ENCODE data around the gene AGTRAP. TPM values are rescaled to one million over a fixed set of nuclear protein-coding genes. Genes with fewer than 3 reads are reported as not detected.
A peak's percentile ranks its signal among the peaks of the same experiment; 100 is the strongest.

Gene AGTRAP
- total RNA-seq, 2 experiments from 2014 or later = 21.3 to 21.8 TPM

DNA sequence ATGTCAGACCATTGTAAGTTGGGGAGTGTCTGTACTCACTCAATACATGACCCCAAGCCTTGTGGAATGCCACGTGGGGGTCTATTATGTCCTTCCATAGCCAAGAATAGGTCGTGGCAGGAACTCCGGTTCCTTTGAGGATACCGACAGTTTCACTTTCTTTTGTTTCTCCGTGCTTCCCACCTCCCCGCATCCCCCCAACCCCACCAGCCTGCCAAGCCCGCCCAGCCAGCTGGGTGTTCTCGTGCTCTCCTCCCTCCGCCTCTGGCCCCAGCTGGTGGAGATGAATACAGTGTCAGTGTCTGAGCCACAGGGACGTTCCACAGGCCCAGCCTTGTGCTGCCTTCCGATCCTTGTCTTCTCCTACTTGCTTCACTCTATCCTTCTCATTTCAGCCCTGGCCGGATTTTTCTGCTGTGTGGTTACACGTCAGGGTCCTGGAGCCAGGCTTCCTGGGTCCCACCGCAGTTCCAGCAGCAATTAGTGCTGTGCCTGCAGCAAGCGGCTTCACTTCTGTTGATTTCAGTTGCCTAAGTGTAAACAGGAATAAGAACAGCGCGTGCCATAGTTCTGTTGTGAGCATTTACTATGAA, 4.1 kb upstream of the AGTRAP start:
- DNase-seq (peak in 6 of 14 experiments; percentile 17 to 57 (median 43)), ATAC-seq (ENCODE audit: poor library complexity) (no peak)
- Histone ChIP-seq H3K27me3 (ENCODE audit: control insufficient read depth in 1 of 2, insufficient read depth in 2 of 2, low read length in 2 of 2) (no peaks in the 10 kb centered on the region), H3K36me3 (ENCODE audit: insufficient read depth, low read length) (no peaks in the 10 kb centered on the region), H3K4me3 (ENCODE audit: low read length) (peak overlapping the region; percentile 42), H3K4me1 (ENCODE audit: insufficient read depth, low read length) (peaks cover 62% of the 10 kb centered on the region), H3K27ac (ENCODE audit: low read depth in 1 of 2, low read length in 2 of 2) (peak overlapping the region in 1 of 2 donors; percentile 10), H3K9me3 (ENCODE audit: control insufficient read depth in 1 of 2, insufficient read depth in 1 of 2, low read length in 2 of 2) (no peaks in the 10 kb centered on the region)
- intact Hi-C loops (cut with DNase I, micrococcal nuclease) = loop anchor here in 1 of 2 experiments (5.0 kb wide), 2 partner anchors 49 to 629 kb away; partner anchors contain the start of gene MAD2L2
- Mint-ChIP-seq H3K27me3 (no peaks in the 10 kb centered on the region), H3K36me3 (ENCODE audit: low read depth) (no peaks in the 10 kb centered on the region), H3K4me1 (ENCODE audit: low read depth) (peaks cover 52% of the 10 kb centered on the region), H3K27ac (peak overlapping the region; percentile 81), H3K9me3 (no peaks in the 10 kb centered on the region), H3K4me3 (peak overlapping the region; percentile 92)
- ChIA-PET CTCF (interaction anchor here (1.7 to 2.0 kb wide), 2 partner anchors 12 to 86 kb away, joined by 4 to 7 read pairs; no protein-coding TSS in a partner anchor), POLR2A (interaction anchor here (1.4 to 2.0 kb wide), 3 partner anchors 13 to 176 kb away, joined by 3 to 30 read pairs (median 7); partner anchors contain the start of genes FBXO2 and FBXO44)
- no peak for TF ChIP-seq CTCF (IDR thresholded peaks at IDR 0.05)

DNA sequence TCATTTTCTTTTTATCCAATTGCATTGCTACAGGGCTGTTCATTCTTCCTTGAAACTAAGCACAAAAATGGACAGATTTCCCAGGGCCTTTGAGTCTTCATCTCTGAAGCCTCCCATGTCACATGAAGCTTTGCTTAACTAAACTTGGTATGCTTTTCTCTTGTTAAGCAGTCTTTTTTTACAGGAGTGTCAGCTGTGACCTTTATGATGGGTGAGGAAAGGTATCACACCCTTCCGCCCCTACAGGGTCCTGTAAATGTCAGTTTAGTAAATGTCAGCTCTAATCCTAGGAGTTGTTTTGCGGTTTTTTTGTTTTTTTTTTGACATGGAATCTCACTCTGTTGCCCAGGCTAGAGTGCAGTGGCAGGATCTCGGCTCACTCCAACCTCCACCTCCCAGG, 2.6 kb upstream of the AGTRAP start:
- H3K4me3 Mint-ChIP-seq = peak overlapping the region; percentile 15
- POLR2A ChIA-PET = interaction anchor here (1.1 kb wide), 1 partner anchor 70 kb away, joined by 6 read pairs; no protein-coding TSS in a partner anchor

GRCh38 chr1:11735531-11735853, 444 bp upstream of the AGTRAP start:
- peaks cover 73% of the 10 kb centered on the region for H3K4me1 Mint-ChIP-seq (ENCODE audit: low read depth)
- TF ChIP-seq CTCF (IDR thresholded peaks at IDR 0.05) = no peak
- no peaks in the 10 kb centered on the region for H3K27me3 ChIP-seq (ENCODE audit: control insufficient read depth in 1 of 2, insufficient read depth in 2 of 2, low read length in 2 of 2)
- intact Hi-C loops (cut with DNase I, micrococcal nuclease) = loop anchor here in 1 of 2 experiments (5.0 kb wide), 1 partner anchor 67 kb away; no protein-coding TSS in a partner anchor
- ChIA-PET POLR2A (interaction anchor here (1.2 to 4.0 kb wide), 10 partner anchors 16 to 723 kb away, joined by 3 to 44 read pairs (median 6); partner anchors contain the start of genes CLCN6, FBXO44, FBXO6 and MTHFR), CTCF (interaction anchor here (1.2 to 4.3 kb wide), 3 partner anchors 16 to 85 kb away, joined by 5 to 30 read pairs (median 17); partner anchors contain the start of gene FBXO6)
- peak overlapping the region; percentile 43 for H3K27ac Mint-ChIP-seq
- H3K36me3 ChIP-seq (ENCODE audit: insufficient read depth, low read length) = no peaks in the 10 kb centered on the region
- ATAC-seq (ENCODE audit: poor library complexity) (peak; percentile 1), DNase-seq (no peak)
- peak overlapping the region; percentile 7 to 29 for H3K27ac ChIP-seq (ENCODE audit: low read depth in 1 of 2, low read length in 2 of 2)
- no peaks in the 10 kb centered on the region for H3K27me3 Mint-ChIP-seq
- H3K9me3 ChIP-seq (ENCODE audit: control insufficient read depth in 1 of 2, insufficient read depth in 1 of 2, low read length in 2 of 2) = no peaks in the 10 kb centered on the region
- H3K36me3 Mint-ChIP-seq (ENCODE audit: low read depth) = no peaks in the 10 kb centered on the region
- no peaks in the 10 kb centered on the region for H3K9me3 Mint-ChIP-seq
- peaks cover 74% of the 10 kb centered on the region for H3K4me1 ChIP-seq (ENCODE audit: insufficient read depth, low read length)
- H3K4me3 Mint-ChIP-seq = peak overlapping the region; percentile 96
- H3K4me3 ChIP-seq (ENCODE audit: low read length) = peak overlapping the region; percentile 99

More for the DNA sequence above, 2.6 kb upstream of the AGTRAP start:
- Mint-ChIP-seq H3K4me1 (ENCODE audit: low read depth) (peaks cover 68% of the 10 kb centered on the region), H3K27me3 (no peaks in the 10 kb centered on the region), H3K9me3 (no peaks in the 10 kb centered on the region), H3K36me3 (ENCODE audit: low read depth) (no peaks in the 10 kb centered on the region), H3K27ac (peak overlapping the region; percentile 69)
- H3K36me3 ChIP-seq (ENCODE audit: insufficient read depth, low read length) = no peaks in the 10 kb centered on the region
- CTCF ChIA-PET = interaction anchor here (1.3 kb wide), 1 partner anchor 14 kb away, joined by 4 read pairs; no protein-coding TSS in a partner anchor
- TF ChIP-seq CTCF (IDR thresholded peaks at IDR 0.05) = no peak
- H3K4me3 ChIP-seq (ENCODE audit: low read length) = no peak overlapping the region
- no peaks in the 10 kb centered on the region for H3K27me3 ChIP-seq (ENCODE audit: control insufficient read depth in 1 of 2, insufficient read depth in 2 of 2, low read length in 2 of 2)
- no peak for ATAC-seq (ENCODE audit: poor library complexity)
- H3K9me3 ChIP-seq (ENCODE audit: control insufficient read depth in 1 of 2, insufficient read depth in 1 of 2, low read length in 2 of 2) = no peaks in the 10 kb centered on the region
- H3K4me1 ChIP-seq (ENCODE audit: insufficient read depth, low read length) = peaks cover 72% of the 10 kb centered on the region
- intact Hi-C loops (cut with DNase I, micrococcal nuclease) = loop anchor here in 1 of 2 experiments (5.0 kb wide), 2 partner anchors 51 to 631 kb away; partner anchors contain the start of gene MAD2L2
- H3K27ac ChIP-seq (ENCODE audit: low read depth in 1 of 2, low read length in 2 of 2) = no peak overlapping the region
- no peak for DNase-seq

Measured in CD4-positive, alpha-beta T cell (primary cell).